PC-9 (cell line): ENCODE data around the gene MAP4K3. TPM values are rescaled to one million over a fixed set of nuclear protein-coding genes. Genes with fewer than 3 reads are reported as not detected.
"Not testable (repeated sequence)": the region's sequence is repeated elsewhere in the genome, so short reads cannot be mapped to it uniquely, and the experiment has no call there.

Source experiments
- BruUV-seq: library from RNA; stranded (reverse); fragments of 400-500 nt; replicated peaks from 2 replicates; lab custom pipeline; 2021; lab: Mats Ljungman, UMichigan
- CTCF ChIA-PET: fragments of 300-600 bp; sonication (Branson Sonifier 250); formaldehyde crosslinking; loops from one replicate; lab custom pipeline; 2022; ENCODE audit warnings: antibody characterized with exemption; lab: Charles Lee
- POLR2A ChIA-PET: fragments of 300-600 bp; sonication (Branson Sonifier 250); formaldehyde crosslinking; loops from one replicate; lab custom pipeline; 2022; ENCODE audit warnings: antibody characterized with exemption; ENCODE audit not compliant: unreplicated experiment; lab: Charles Lee
- DNase-seq, 2 experiments: peaks; one replicate each; pipeline versions ENCODE4 v3.0.0 to v3.0.0-alpha.2; 2015 to 2022; ENCODE audit warnings: mixed read lengths in 1 of 2
- H2AFZ ChIP-seq: fragments of 200-600 bp; sonication (generic); 2 replicates; pipeline ENCODE4 v1.8.1; 2017; ENCODE audit warnings: antibody characterized with exemption
- H3F3A ChIP-seq: fragments of 200-600 bp; sonication (generic); 2 replicates; pipeline ENCODE4 v1.8.1; 2017; ENCODE audit warnings: antibody characterized with exemption, mild to moderate bottlenecking, low read depth; ENCODE audit not compliant: insufficient read depth
- H3K27ac ChIP-seq: fragments of 200-600 bp; sonication (generic); 2 replicates; pipeline ENCODE4 v1.6.1; 2016; ENCODE audit warnings: mixed run types
- H3K27me3 ChIP-seq: fragments of 200-600 bp; sonication (generic); 2 replicates; pipeline ENCODE4 v1.6.1; 2016; ENCODE audit warnings: low read depth, mixed run types; ENCODE audit not compliant: insufficient read depth
- H3K36me3 ChIP-seq: fragments of 200-600 bp; sonication (generic); 2 replicates; pipeline ENCODE4 v1.6.1; 2016; ENCODE audit warnings: low read depth, mixed run types
- H3K4me1 ChIP-seq: fragments of 200-600 bp; sonication (generic); replicated peaks from 2 replicates; pipeline ENCODE4 v1.6.1; 2016; ENCODE audit warnings: mixed run types; ENCODE audit not compliant: insufficient read depth
- H3K4me2 ChIP-seq: fragments of 200-600 bp; sonication (generic); 2 replicates; pipeline ENCODE4 v1.6.1; 2017; ENCODE audit warnings: mixed run types
- H3K4me3 ChIP-seq: fragments of 200-600 bp; sonication (generic); 2 replicates; pipeline ENCODE4 v1.6.1; 2016; ENCODE audit warnings: mixed run types
- H3K79me2 ChIP-seq: fragments of 200-600 bp; sonication (generic); 2 replicates; pipeline ENCODE4 v1.6.1; 2017; ENCODE audit warnings: low read depth, mixed run types
- H3K9me2 ChIP-seq: fragments of 200-600 bp; sonication (generic); 2 replicates; pipeline ENCODE4 v1.8.1; 2017; ENCODE audit warnings: mild to moderate bottlenecking; ENCODE audit not compliant: insufficient read depth
- H3K9me3 ChIP-seq: fragments of 200-600 bp; sonication (generic); 2 replicates; pipeline ENCODE4 v1.8.1; 2016; ENCODE audit warnings: low read depth; ENCODE audit not compliant: insufficient read depth
- H4K20me1 ChIP-seq: fragments of 200-600 bp; sonication (generic); 2 replicates; pipeline ENCODE4 v1.8.1; 2017; ENCODE audit not compliant: insufficient read depth
- CTCF ChIP-seq: fragments of 200-600 bp; sonication (generic); conservative IDR thresholded peaks from 2 replicates; pipeline ENCODE4 v1.6.1; 2017; ENCODE audit warnings: mixed run types, antibody characterized with exemption, mild to moderate bottlenecking, moderate library complexity
- EZH2 ChIP-seq: fragments of 200-600 bp; sonication (generic); IDR thresholded peaks from 2 replicates; pipeline ENCODE4 v1.8.0; 2017; ENCODE audit warnings: antibody characterized with exemption, low read depth
- intact Hi-C: fragments of 100-400 bp; cut with micrococcal nuclease; formaldehyde crosslinking; loops from one replicate; pipeline ENCODE4 v1.10.0; 2022; ENCODE audit not compliant: unreplicated experiment
- total RNA-seq: library from RNA; stranded (reverse); gene quantifications from 2 replicates; pipeline ENCODE4 v1.2.3, GENCODE V29; 2021

Gene MAP4K3
- total RNA-seq, 1 experiment from 2014 or later = 38.4 TPM

- Histone ChIP-seq H3K36me3 (peaks cover 10% of the 10 kb centered on the region; the same call in 1 of the 2 replicates), H3K79me2 (no peaks in the 10 kb centered on the region), H3K4me1 (no peaks in the 10 kb centered on the region), H3F3A (no peaks in the 10 kb centered on the region), H4K20me1 (no peaks in the 10 kb centered on the region), H3K4me2 (no peak overlapping the region), H3K27me3 (no peaks in the 10 kb centered on the region), H3K9me2 (no peaks in the 10 kb centered on the region), H3K27ac (no peak overlapping the region), H3K9me3 (no peaks in the 10 kb centered on the region), H3K4me3 (no peak overlapping the region), H2AFZ (no peak overlapping the region)
- CTCF ChIA-PET = no interaction called here
- intact Hi-C loops = no loop called here
- BruUV-seq = no TSS peak
- DNase-seq = no peak
- POLR2A ChIA-PET = no interaction called here
- TF ChIP-seq EZH2 (no peak), CTCF (no peak)
These were observed 110.4 kb downstream of the MAP4K3 start for GRCh38 chr2:39326644-39327043.

- no TSS peak for BruUV-seq
- H3K4me1 ChIP-seq = no peaks in the 10 kb centered on the region
- TF ChIP-seq CTCF = no peak
- no peak for TF ChIP-seq EZH2
- no peak for DNase-seq
- H2AFZ ChIP-seq = no peak overlapping the region
- H3K4me2 ChIP-seq = no peak overlapping the region
- H3K27me3 ChIP-seq = no peaks in the 10 kb centered on the region
- no peak overlapping the region for H3K4me3 ChIP-seq
- no peaks in the 10 kb centered on the region for H4K20me1 ChIP-seq
- peaks cover 10% of the 10 kb centered on the region; the same call in 1 of the 2 replicates for H3K36me3 ChIP-seq
- ChIA-PET POLR2A (no interaction called here), CTCF (no interaction called here)
- no peaks in the 10 kb centered on the region for H3K9me3 ChIP-seq
- intact Hi-C loops = no loop called here
- H3K9me2 ChIP-seq = no peaks in the 10 kb centered on the region
- no peaks in the 10 kb centered on the region for H3K79me2 ChIP-seq
- H3K27ac ChIP-seq = no peak overlapping the region
- no peaks in the 10 kb centered on the region for H3F3A ChIP-seq
These were observed 111.1 kb downstream of the MAP4K3 start for GRCh38 chr2:39325966-39326365.

DNA sequence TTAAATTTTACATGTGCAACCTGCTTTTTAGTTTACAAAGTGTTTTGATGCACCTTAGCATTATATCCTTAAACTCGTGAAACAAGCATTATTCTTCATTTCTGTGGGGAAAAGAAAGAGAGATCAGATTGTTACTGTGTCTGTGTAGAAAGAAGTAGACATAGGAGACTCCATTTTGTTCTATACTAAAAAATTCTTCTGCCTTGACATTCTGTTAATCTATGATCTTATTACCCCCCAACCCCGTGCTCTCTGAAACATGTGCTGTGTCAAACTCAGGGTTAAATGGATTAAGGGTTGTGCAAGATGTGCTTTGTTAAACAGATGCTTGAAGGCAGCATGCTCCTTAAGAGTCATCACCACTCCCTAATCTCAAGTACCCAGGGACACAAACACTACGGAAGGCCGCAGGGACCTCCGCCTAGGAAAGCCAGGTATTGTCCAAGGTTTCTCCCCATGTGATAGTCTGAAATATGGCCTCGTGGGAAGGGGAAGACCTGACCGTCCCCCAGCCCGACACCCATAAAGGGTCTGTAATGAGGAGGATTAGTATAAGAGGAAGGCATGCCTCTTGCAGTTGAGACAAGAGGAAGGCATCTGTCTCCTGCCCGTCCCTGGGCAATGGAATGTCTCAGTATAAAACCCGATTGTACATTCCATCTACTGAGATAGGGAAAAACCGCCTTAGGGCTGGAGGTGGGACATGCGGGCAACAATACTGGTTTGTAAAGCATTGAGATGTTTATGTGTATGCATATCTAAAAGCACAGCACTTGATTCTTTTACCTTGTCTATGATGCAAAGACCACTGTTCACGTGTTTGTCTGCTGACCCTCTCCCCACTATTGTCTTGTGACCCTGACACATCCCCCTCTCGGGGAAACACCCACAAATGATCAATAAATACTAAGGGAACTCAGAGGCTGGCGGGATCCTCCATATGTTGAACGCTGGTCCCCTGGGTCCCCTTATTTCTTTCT lies 115.7 kb downstream of the MAP4K3 start:
- H3K4me1 ChIP-seq, H3K27me3 ChIP-seq, intact Hi-C loops, H3K27ac ChIP-seq, H3K9me3 ChIP-seq, H3K4me2 ChIP-seq, BruUV-seq, H3K36me3 ChIP-seq, H3F3A ChIP-seq, POLR2A ChIA-PET, CTCF ChIA-PET, H3K9me2 ChIP-seq, H3K4me3 ChIP-seq, H2AFZ ChIP-seq, H3K79me2 ChIP-seq, DNase-seq, H4K20me1 ChIP-seq: not testable (repeated sequence)
